PC-3 (cell line): ENCODE results near the gene CACNG1. TPM values are rescaled to one million over a fixed set of nuclear protein-coding genes. Genes with fewer than 3 reads are reported as not detected.

ENCODE experiments used
- ATAC-seq: fragments of 200-7000 bp; cut with Tn5 transposase; 2 replicates; pipeline ENCODE4 v1.9.1; 2020; ENCODE audit warnings: mild to moderate bottlenecking, moderate library complexity
- BruUV-seq: library from RNA; stranded (reverse); fragments of 400-500 nt; replicated peaks from 2 replicates; lab custom pipeline; 2021; lab: Mats Ljungman, UMichigan
- CTCF ChIA-PET: fragments of 300-600 bp; sonication (Branson Sonifier 250); formaldehyde crosslinking; loops from one replicate; lab custom pipeline; 2022; ENCODE audit warnings: antibody characterized with exemption; lab: Charles Lee
- POLR2A ChIA-PET: fragments of 300-600 bp; sonication (Branson Sonifier 250); formaldehyde crosslinking; loops from one replicate; lab custom pipeline; 2022; ENCODE audit warnings: antibody characterized with exemption; ENCODE audit not compliant: unreplicated experiment; lab: Charles Lee
- DNase-seq: peaks from one replicate; pipeline ENCODE4 v3.0.0-alpha.2; 2015
- H2AFZ ChIP-seq: fragments of 300-600 bp; sonication (generic); 2 replicates; pipeline ENCODE4 v1.6.0; 2016; ENCODE audit warnings: antibody characterized with exemption, low read length
- H3F3A ChIP-seq: fragments of 300-600 bp; sonication (generic); one replicate; pipeline ENCODE4 v1.6.0; 2017; ENCODE audit warnings: antibody characterized with exemption, low read length, control low read depth, mild to moderate bottlenecking; ENCODE audit not compliant: unreplicated experiment
- H3K27ac ChIP-seq: fragments of 300-600 bp; sonication (generic); 2 replicates; pipeline ENCODE4 v1.5.1; 2016; ENCODE audit warnings: mild to moderate bottlenecking, low read length
- H3K27me3 ChIP-seq: fragments of 300-600 bp; sonication (generic); 2 replicates; pipeline ENCODE4 v1.6.1; 2016; ENCODE audit warnings: low read length, mixed read lengths
- H3K36me3 ChIP-seq: fragments of 300-600 bp; sonication (generic); 2 replicates; pipeline ENCODE4 v1.6.1; 2016; ENCODE audit warnings: low read depth, mixed run types, low read length, mixed read lengths
- H3K4me1 ChIP-seq: fragments of 300-600 bp; sonication (generic); 2 replicates; pipeline ENCODE4 v1.5.1; 2016; ENCODE audit warnings: low read length; ENCODE audit not compliant: insufficient read depth
- H3K4me2 ChIP-seq: fragments of 300-600 bp; sonication (generic); 2 replicates; pipeline ENCODE4 v1.6.0; 2016; ENCODE audit warnings: low read length
- H3K4me3 ChIP-seq: fragments of 300-600 bp; sonication (generic); 2 replicates; pipeline ENCODE4 v1.5.1; 2016; ENCODE audit warnings: mild to moderate bottlenecking, low read length, mixed read lengths
- H3K79me2 ChIP-seq: fragments of 300-600 bp; sonication (generic); 2 replicates; pipeline ENCODE4 v1.6.1; 2017; ENCODE audit warnings: low read length, mixed read lengths
- H3K9ac ChIP-seq: fragments of 300-600 bp; sonication (generic); 2 replicates; pipeline ENCODE4 v1.6.0; 2016; ENCODE audit warnings: mild to moderate bottlenecking, low read length
- H3K9me2 ChIP-seq: fragments of 300-600 bp; sonication (generic); replicated peaks from 2 replicates; pipeline ENCODE4 v1.6.1; 2016; ENCODE audit warnings: mixed run types, low read length, mixed read lengths
- H3K9me3 ChIP-seq: fragments of 300-600 bp; sonication (generic); 2 replicates; pipeline ENCODE4 v1.6.1; 2016; ENCODE audit warnings: low read length, mixed read lengths
- H4K20me1 ChIP-seq: fragments of 300-600 bp; sonication (generic); 2 replicates; pipeline ENCODE4 v1.6.1; 2016; ENCODE audit warnings: low read length, mixed read lengths
- CTCF ChIP-seq: fragments of 300-600 bp; sonication (generic); conservative IDR thresholded peaks from 2 replicates; pipeline ENCODE4 v1.5.1; 2017; ENCODE audit warnings: antibody characterized with exemption, low read depth, mild to moderate bottlenecking, low read length
- EZH2 ChIP-seq: fragments of 300-600 bp; sonication (generic); IDR thresholded peaks from one replicate; pipeline ENCODE4 v1.6.1; 2017; ENCODE audit warnings: antibody characterized with exemption, mild to moderate bottlenecking, low read length; ENCODE audit not compliant: unreplicated experiment
- EZH2phosphoT487 ChIP-seq: fragments of 300-600 bp; sonication (generic); IDR thresholded peaks from 2 replicates; pipeline ENCODE4 v1.6.1; 2018; ENCODE audit warnings: mild to moderate bottlenecking, antibody characterized with exemption, low read length, borderline replicate concordance
- intact Hi-C: fragments of 100-400 bp; cut with micrococcal nuclease; formaldehyde crosslinking; loops from 2 replicates; pipeline ENCODE4 v1.9.0; 2023
- total RNA-seq: library from RNA; depleted of rRNA; stranded (reverse); fragments of >200 nt; gene quantifications from 2 replicates; pipeline ENCODE4 v1.2.3, GENCODE V29; 2014

CACNG1 gene
- total RNA-seq, 1 experiment from 2014 or later, result not detected

GRCh38 chr17:67079491-67079890 is 35.1 kb downstream of the CACNG1 start:
- Histone ChIP-seq H3K27me3 (no peaks in the 10 kb centered on the region), H3K36me3 (peaks cover 5% of the 10 kb centered on the region; the same call in 1 of the 2 replicates), H3K4me3 (no peak overlapping the region), H3F3A (no peaks in the 10 kb centered on the region), H3K9me3 (no peaks in the 10 kb centered on the region), H3K9me2 (no peaks in the 10 kb centered on the region), H4K20me1 (no peaks in the 10 kb centered on the region), H3K4me1 (no peaks in the 10 kb centered on the region), H3K4me2 (no peak overlapping the region), H2AFZ (no peak overlapping the region), H3K27ac (no peak overlapping the region), H3K79me2 (no peaks in the 10 kb centered on the region), H3K9ac (no peak overlapping the region)
- TF ChIP-seq EZH2phosphoT487 (no peak), EZH2 (no peak), CTCF (no peak)
- POLR2A ChIA-PET, result no interaction called here
- intact Hi-C loops, result no loop called here
- BruUV-seq, result no TSS peak
- ATAC-seq (no peak), DNase-seq (no peak)
- CTCF ChIA-PET, result no interaction called here

GRCh38 chr17:67080804-67081203 is 36.5 kb downstream of the CACNG1 start:
- no TSS peak for BruUV-seq
- H3K9me2 ChIP-seq, result no peaks in the 10 kb centered on the region
- no peaks in the 10 kb centered on the region for H3K9me3 ChIP-seq
- H3K27me3 ChIP-seq, result no peaks in the 10 kb centered on the region
- ChIA-PET CTCF (no interaction called here), POLR2A (no interaction called here)
- H3K4me3 ChIP-seq, result no peak overlapping the region
- no peaks in the 10 kb centered on the region for H3K79me2 ChIP-seq
- no peak overlapping the region for H3K27ac ChIP-seq
- H4K20me1 ChIP-seq, result no peaks in the 10 kb centered on the region
- no peak overlapping the region for H2AFZ ChIP-seq
- no peaks in the 10 kb centered on the region for H3K4me1 ChIP-seq
- H3F3A ChIP-seq, result no peaks in the 10 kb centered on the region
- DNase-seq, result no peak
- no peak for ATAC-seq
- H3K9ac ChIP-seq, result no peak overlapping the region
- intact Hi-C loops, result no loop called here
- TF ChIP-seq CTCF, result no peak
- no peak for TF ChIP-seq EZH2phosphoT487
- no peak for TF ChIP-seq EZH2
- peaks cover 5% of the 10 kb centered on the region; the same call in 1 of the 2 replicates for H3K36me3 ChIP-seq
- no peak overlapping the region for H3K4me2 ChIP-seq

GRCh38 chr17:67082107-67082506 is 37.8 kb downstream of the CACNG1 start:
- H3K4me1 ChIP-seq, result no peaks in the 10 kb centered on the region
- H4K20me1 ChIP-seq, result no peaks in the 10 kb centered on the region
- H3K9me3 ChIP-seq, result no peaks in the 10 kb centered on the region
- no peak overlapping the region for H3K9ac ChIP-seq
- no peak for ATAC-seq
- H3K79me2 ChIP-seq, result no peaks in the 10 kb centered on the region
- no peaks in the 10 kb centered on the region for H3K9me2 ChIP-seq
- H3K4me2 ChIP-seq, result no peak overlapping the region
- no peak for TF ChIP-seq EZH2phosphoT487
- TF ChIP-seq CTCF, result peak; percentile 39; the same call in 1 of the 2 replicates
- no peak for TF ChIP-seq EZH2
- H3F3A ChIP-seq, result no peaks in the 10 kb centered on the region
- no peak overlapping the region for H3K4me3 ChIP-seq
- DNase-seq, result no peak
- BruUV-seq, result no TSS peak
- ChIA-PET CTCF (interaction anchor here (1.3 kb wide), 1 partner anchor 167 kb away, joined by 5 read pairs; no protein-coding TSS in a partner anchor), POLR2A (no interaction called here)
- no peaks in the 10 kb centered on the region for H3K27me3 ChIP-seq
- H3K27ac ChIP-seq, result no peak overlapping the region
- peaks cover 8% of the 10 kb centered on the region; the same call in 1 of the 2 replicates for H3K36me3 ChIP-seq
- H2AFZ ChIP-seq, result no peak overlapping the region
- intact Hi-C loops, result no loop called here
